Measurements from ENCODE around the gene SMTNL2. TPM values are rescaled to one million over a fixed set of nuclear protein-coding genes. Genes with fewer than 3 reads are reported as not detected.
A peak's percentile ranks its signal among the peaks of the same experiment; 100 is the strongest.

Gene SMTNL2
- total RNA-seq, 1 donor from 2014 or later: 22.0 TPM

DNA sequence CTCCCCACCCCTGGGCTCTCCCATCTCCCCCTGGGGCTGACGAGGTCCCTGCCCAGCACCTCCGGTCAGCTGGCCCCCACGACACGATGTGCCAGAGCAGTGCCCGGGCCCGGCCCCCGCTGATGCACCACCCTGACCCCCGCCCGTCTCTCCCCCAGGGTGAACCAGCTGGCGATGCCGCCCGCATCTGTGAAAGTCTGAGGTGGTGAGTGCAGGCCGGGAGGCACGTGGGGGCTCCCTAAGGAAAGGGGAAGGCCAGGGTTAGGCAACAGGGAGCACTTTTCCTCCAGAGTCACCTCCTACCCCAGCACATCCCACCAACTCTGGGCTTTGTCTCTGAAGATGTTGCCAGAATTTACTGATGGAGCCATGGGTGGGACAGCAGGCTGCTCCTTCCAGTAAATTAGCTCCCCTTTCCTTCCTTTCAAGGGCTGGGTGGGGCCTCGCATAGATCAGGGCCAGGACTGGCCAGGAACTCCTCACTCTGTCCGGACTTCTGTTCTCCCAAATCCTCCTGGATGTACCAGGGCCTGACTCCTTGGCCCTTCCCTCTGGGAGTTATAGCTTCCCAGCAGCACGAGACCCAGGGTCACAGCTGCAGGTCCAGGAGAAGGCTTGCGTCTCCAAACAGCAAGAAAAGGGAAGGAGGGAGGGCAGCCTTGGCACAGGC is 47.5 kb upstream of the SMTNL2 start:
- no peak overlapping the region for H3K27ac Mint-ChIP-seq (ENCODE audit: unreplicated experiment)
- peaks cover 3% of the 10 kb centered on the region for H3K4me1 Mint-ChIP-seq (ENCODE audit: low read depth, unreplicated experiment)
- H3K27me3 Mint-ChIP-seq (ENCODE audit: unreplicated experiment): peaks cover 6% of the 10 kb centered on the region
- TF ChIP-seq, protein P1, sequence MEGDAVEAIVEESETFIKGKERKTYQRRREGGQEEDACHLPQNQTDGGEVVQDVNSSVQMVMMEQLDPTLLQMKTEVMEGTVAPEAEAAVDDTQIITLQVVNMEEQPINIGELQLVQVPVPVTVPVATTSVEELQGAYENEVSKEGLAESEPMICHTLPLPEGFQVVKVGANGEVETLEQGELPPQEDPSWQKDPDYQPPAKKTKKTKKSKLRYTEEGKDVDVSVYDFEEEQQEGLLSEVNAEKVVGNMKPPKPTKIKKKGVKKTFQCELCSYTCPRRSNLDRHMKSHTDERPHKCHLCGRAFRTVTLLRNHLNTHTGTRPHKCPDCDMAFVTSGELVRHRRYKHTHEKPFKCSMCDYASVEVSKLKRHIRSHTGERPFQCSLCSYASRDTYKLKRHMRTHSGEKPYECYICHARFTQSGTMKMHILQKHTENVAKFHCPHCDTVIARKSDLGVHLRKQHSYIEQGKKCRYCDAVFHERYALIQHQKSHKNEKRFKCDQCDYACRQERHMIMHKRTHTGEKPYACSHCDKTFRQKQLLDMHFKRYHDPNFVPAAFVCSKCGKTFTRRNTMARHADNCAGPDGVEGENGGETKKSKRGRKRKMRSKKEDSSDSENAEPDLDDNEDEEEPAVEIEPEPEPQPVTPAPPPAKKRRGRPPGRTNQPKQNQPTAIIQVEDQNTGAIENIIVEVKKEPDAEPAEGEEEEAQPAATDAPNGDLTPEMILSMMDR (IDR thresholded peaks at IDR 0.05; ENCODE audit: partially characterized antibody, unreplicated experiment): no peak
- peaks cover 4% of the 10 kb centered on the region for H3K9me3 Mint-ChIP-seq (ENCODE audit: unreplicated experiment)
- peak; percentile 19 for DNase-seq
- H3K36me3 Mint-ChIP-seq (ENCODE audit: unreplicated experiment): peaks cover 3% of the 10 kb centered on the region
- H3K4me3 Mint-ChIP-seq (ENCODE audit: unreplicated experiment): no peak overlapping the region

DNA sequence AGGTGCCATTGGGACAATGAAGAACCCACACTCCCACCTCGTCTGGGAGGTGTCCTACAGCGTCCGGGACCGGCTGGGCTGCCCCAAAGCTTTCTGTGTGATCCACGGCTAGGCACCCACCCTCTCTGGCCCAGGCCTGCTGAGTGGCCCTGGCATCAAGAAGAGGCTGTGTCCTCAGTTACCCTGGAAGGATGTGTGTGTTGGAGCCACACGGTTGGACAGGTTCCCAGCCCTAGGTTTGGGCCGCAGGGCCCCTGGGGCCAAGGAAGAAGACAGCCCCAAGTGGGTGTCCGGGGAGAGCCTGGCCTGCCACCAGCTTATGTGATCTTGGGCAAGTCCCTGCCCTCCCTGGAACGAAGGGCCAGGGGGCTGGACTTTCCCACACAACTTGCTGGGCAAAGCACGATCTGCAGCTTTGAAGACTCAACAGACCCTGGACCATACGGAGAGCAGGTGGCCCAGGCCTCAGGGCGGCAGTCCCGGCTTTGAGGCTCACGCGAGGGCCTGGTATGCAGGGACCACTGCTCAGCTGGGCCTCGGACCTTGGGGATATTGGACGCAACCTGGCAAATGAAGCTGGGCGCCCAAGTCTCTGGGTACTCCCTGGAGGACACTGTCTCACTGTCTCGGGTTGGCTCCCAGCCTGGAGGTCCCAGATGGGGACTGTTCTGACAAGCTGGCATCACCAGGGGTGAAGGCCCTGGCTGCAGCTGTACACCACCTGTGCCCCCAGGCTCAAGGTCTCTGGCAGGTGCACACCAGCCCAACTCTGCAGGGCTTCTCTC is 46.7 kb upstream of the SMTNL2 start:
- TF ChIP-seq, protein P1 (IDR thresholded peaks at IDR 0.05; ENCODE audit: partially characterized antibody, unreplicated experiment): no peak
- Mint-ChIP-seq H3K4me1 (ENCODE audit: low read depth, unreplicated experiment) (peaks cover 3% of the 10 kb centered on the region), H3K4me3 (ENCODE audit: unreplicated experiment) (no peak overlapping the region), H3K9me3 (ENCODE audit: unreplicated experiment) (peaks cover 1% of the 10 kb centered on the region), H3K36me3 (ENCODE audit: unreplicated experiment) (no peaks in the 10 kb centered on the region), H3K27me3 (ENCODE audit: unreplicated experiment) (peaks cover 3% of the 10 kb centered on the region), H3K27ac (ENCODE audit: unreplicated experiment) (no peak overlapping the region)
- DNase-seq: peak; percentile 29

DNA sequence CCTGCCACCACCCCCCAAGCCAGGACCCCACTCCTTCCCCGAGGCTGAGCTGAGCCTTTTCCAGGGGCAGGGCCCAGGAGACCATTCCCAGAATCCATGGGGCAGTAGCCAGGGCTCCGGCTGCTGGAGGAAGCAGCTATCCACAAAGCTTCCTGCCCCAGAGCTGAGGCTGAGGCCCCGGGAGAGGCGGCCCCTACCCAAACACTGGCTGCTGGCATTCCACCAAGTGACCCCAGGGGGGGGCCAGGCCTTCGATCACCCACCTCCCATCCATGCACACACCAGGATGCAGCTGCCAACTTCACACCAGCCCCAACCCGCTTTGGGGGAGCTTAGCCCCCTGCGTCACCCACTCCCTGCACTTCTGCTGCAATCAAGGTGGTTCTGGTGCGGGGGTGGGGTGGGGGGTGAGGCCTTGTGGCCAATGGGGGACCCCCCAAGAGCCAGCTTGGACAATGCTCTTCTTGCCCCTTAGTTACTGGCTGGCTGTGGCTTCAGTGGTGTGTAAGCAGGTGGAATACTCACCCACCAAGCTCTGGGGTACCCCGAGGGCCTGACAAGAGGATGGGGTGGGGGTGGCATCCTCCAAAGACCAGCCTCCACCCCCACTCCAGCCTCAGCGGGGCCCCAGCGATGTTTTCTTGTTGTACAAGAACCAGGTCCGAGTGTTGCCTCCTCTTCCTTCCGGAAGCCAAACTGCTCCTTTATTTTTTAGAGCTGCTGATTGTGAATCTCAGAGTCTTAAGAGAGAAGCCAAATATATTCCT is 45.9 kb upstream of the SMTNL2 start:
- no peak for DNase-seq
- H3K36me3 Mint-ChIP-seq (ENCODE audit: unreplicated experiment): no peaks in the 10 kb centered on the region
- H3K27ac Mint-ChIP-seq (ENCODE audit: unreplicated experiment): no peak overlapping the region
- H3K27me3 Mint-ChIP-seq (ENCODE audit: unreplicated experiment): peaks cover 3% of the 10 kb centered on the region
- H3K4me1 Mint-ChIP-seq (ENCODE audit: low read depth, unreplicated experiment): peaks cover 1% of the 10 kb centered on the region
- TF ChIP-seq, protein P1 (IDR thresholded peaks at IDR 0.05; ENCODE audit: partially characterized antibody, unreplicated experiment): no peak
- peaks cover 1% of the 10 kb centered on the region for H3K9me3 Mint-ChIP-seq (ENCODE audit: unreplicated experiment)
- H3K4me3 Mint-ChIP-seq (ENCODE audit: unreplicated experiment): no peak overlapping the region

DNA sequence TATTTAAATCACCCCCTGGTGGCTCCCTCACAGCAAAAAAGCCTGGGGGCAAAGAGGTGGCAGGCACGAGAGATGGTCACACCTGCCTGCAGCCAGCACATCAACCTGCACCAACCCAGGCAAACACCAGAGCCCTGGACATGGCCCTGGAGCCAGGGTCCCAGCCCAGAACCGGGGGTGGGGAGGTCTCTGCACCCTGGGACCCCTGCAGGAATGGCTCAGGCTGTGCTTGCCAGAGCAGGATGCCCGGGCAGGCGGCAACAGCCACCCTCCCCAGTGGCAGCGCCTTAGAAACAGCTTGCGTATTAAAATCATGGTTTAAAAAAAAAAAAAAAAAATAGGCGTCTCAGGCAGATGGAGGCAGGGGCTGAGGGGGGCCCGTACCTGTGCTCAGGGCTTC is 45.3 kb upstream of the SMTNL2 start:
- H3K9me3 Mint-ChIP-seq (ENCODE audit: unreplicated experiment): peaks cover 1% of the 10 kb centered on the region
- DNase-seq: peak; percentile 17
- TF ChIP-seq, protein P1 (IDR thresholded peaks at IDR 0.05; ENCODE audit: partially characterized antibody, unreplicated experiment): no peak
- H3K4me3 Mint-ChIP-seq (ENCODE audit: unreplicated experiment): no peak overlapping the region
- H3K36me3 Mint-ChIP-seq (ENCODE audit: unreplicated experiment): no peaks in the 10 kb centered on the region
- peaks cover 2% of the 10 kb centered on the region for H3K27me3 Mint-ChIP-seq (ENCODE audit: unreplicated experiment)
- H3K27ac Mint-ChIP-seq (ENCODE audit: unreplicated experiment): no peak overlapping the region
- peaks cover 1% of the 10 kb centered on the region for H3K4me1 Mint-ChIP-seq (ENCODE audit: low read depth, unreplicated experiment)
